Measurements from ENCODE around the gene IRF2. TPM values are rescaled to one million over a fixed set of nuclear protein-coding genes. Genes with fewer than 3 reads are reported as not detected.

Gene IRF2
- polyA plus RNA-seq, 2 of the 4 experiments (the other 2 are of a cell fraction) = 11.0 to 23.5 TPM

- FAIRE-seq (no peak), ATAC-seq (no peak)
Measured at GRCh38 chr4:184499996-184500395, 25.6 kb upstream of the IRF2 start.

GRCh38 chr4:184498598-184498997 lies 24.2 kb upstream of the IRF2 start:
- H3K4me3 ChIP-seq = no peak overlapping the region
- WGBS (ENCODE audit: missing lambda C conversion rate) = 46% methylated on average over 6 of the region's 10 CpGs
- POLR2A ChIA-PET = no interaction called here

More at GRCh38 chr4:184499996-184500395, 25.6 kb upstream of the IRF2 start:
- DNase-seq (ENCODE audit: low read depth in 1 of 2, low spot score in 1 of 2) = no peak
- Histone ChIP-seq H3K4me3 (no peak overlapping the region), H3K9me3 (no peaks in the 10 kb centered on the region), H3K4me2 (no peak overlapping the region), H3K27ac (no peak overlapping the region), H3K4me1 (no peaks in the 10 kb centered on the region)
- POLR2A ChIA-PET = no interaction called here
- TF ChIP-seq ESRRA (IDR thresholded peaks at IDR 0.05; ENCODE audit: borderline replicate concordance, low read length) (no peak), RARB (CRISPR knock-in tag; IDR thresholded peaks at IDR 0.05) (no peak), HMGXB4 (CRISPR knock-in tag; IDR thresholded peaks at IDR 0.05; ENCODE audit: borderline replicate concordance) (no peak), POLR2AphosphoS2 (conservative IDR thresholded peaks at IDR 0.05; ENCODE audit: low read length) (no peak), NFE2L2 (conservative IDR thresholded peaks at IDR 0.05; ENCODE audit: low read length) (no peak), HOXA7 (CRISPR knock-in tag; IDR thresholded peaks at IDR 0.05) (no peak), ZFP36 (IDR thresholded peaks at IDR 0.05; ENCODE audit: borderline replicate concordance, partially characterized antibody) (no peak), RAD21 (conservative IDR thresholded peaks at IDR 0.05 in 1 of 2, IDR thresholded peaks at IDR 0.05 in 1 of 2) (no peak)
- TF ChIP-seq, protein P1, sequence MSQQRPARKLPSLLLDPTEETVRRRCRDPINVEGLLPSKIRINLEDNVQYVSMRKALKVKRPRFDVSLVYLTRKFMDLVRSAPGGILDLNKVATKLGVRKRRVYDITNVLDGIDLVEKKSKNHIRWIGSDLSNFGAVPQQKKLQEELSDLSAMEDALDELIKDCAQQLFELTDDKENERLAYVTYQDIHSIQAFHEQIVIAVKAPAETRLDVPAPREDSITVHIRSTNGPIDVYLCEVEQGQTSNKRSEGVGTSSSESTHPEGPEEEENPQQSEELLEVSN (IDR thresholded peaks at IDR 0.05; ENCODE audit: borderline replicate concordance, low read depth) = no peak
- TF ChIP-seq, protein P2, sequence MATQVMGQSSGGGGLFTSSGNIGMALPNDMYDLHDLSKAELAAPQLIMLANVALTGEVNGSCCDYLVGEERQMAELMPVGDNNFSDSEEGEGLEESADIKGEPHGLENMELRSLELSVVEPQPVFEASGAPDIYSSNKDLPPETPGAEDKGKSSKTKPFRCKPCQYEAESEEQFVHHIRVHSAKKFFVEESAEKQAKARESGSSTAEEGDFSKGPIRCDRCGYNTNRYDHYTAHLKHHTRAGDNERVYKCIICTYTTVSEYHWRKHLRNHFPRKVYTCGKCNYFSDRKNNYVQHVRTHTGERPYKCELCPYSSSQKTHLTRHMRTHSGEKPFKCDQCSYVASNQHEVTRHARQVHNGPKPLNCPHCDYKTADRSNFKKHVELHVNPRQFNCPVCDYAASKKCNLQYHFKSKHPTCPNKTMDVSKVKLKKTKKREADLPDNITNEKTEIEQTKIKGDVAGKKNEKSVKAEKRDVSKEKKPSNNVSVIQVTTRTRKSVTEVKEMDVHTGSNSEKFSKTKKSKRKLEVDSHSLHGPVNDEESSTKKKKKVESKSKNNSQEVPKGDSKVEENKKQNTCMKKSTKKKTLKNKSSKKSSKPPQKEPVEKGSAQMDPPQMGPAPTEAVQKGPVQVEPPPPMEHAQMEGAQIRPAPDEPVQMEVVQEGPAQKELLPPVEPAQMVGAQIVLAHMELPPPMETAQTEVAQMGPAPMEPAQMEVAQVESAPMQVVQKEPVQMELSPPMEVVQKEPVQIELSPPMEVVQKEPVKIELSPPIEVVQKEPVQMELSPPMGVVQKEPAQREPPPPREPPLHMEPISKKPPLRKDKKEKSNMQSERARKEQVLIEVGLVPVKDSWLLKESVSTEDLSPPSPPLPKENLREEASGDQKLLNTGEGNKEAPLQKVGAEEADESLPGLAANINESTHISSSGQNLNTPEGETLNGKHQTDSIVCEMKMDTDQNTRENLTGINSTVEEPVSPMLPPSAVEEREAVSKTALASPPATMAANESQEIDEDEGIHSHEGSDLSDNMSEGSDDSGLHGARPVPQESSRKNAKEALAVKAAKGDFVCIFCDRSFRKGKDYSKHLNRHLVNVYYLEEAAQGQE (IDR thresholded peaks at IDR 0.05) = no peak
- CTCF ChIA-PET = no interaction called here

More at GRCh38 chr4:184498598-184498997, 24.2 kb upstream of the IRF2 start:
- Histone ChIP-seq H3K9me3 (no peaks in the 10 kb centered on the region), H3K4me2 (no peak overlapping the region), H3K27ac (no peak overlapping the region), H3K4me1 (no peaks in the 10 kb centered on the region)
- CTCF ChIA-PET = no interaction called here
- FAIRE-seq = no peak
- ATAC-seq = no peak
- no peak for DNase-seq (ENCODE audit: low read depth in 1 of 2, low spot score in 1 of 2)
- TF ChIP-seq EHF (CRISPR knock-in tag; IDR thresholded peaks at IDR 0.05) = no peak
- no peak for TF ChIP-seq KDM1A (IDR thresholded peaks at IDR 0.05; ENCODE audit: low read depth)
- TF ChIP-seq CBX2 (IDR thresholded peaks at IDR 0.05; ENCODE audit: borderline replicate concordance, low read depth) = no peak
- TF ChIP-seq POLR2AphosphoS2 (conservative IDR thresholded peaks at IDR 0.05; ENCODE audit: low read length) = no peak
- no peak for TF ChIP-seq RFX5 (IDR thresholded peaks at IDR 0.05)
- TF ChIP-seq RCOR1 (IDR thresholded peaks at IDR 0.05; ENCODE audit: low read depth, low read length) = no peak
- no peak for TF ChIP-seq MAZ (IDR thresholded peaks at IDR 0.05; ENCODE audit: borderline replicate concordance, low read depth, low read length)
- TF ChIP-seq, protein P3, sequence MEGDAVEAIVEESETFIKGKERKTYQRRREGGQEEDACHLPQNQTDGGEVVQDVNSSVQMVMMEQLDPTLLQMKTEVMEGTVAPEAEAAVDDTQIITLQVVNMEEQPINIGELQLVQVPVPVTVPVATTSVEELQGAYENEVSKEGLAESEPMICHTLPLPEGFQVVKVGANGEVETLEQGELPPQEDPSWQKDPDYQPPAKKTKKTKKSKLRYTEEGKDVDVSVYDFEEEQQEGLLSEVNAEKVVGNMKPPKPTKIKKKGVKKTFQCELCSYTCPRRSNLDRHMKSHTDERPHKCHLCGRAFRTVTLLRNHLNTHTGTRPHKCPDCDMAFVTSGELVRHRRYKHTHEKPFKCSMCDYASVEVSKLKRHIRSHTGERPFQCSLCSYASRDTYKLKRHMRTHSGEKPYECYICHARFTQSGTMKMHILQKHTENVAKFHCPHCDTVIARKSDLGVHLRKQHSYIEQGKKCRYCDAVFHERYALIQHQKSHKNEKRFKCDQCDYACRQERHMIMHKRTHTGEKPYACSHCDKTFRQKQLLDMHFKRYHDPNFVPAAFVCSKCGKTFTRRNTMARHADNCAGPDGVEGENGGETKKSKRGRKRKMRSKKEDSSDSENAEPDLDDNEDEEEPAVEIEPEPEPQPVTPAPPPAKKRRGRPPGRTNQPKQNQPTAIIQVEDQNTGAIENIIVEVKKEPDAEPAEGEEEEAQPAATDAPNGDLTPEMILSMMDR (IDR thresholded peaks at IDR 0.05) = no peak
- TF ChIP-seq TFCP2L1 (CRISPR knock-in tag; IDR thresholded peaks at IDR 0.05) = no peak
- no peak for TF ChIP-seq KDM5A (IDR thresholded peaks at IDR 0.05)
